B cell (primary cell): Measurements from ENCODE around the gene EMC6. TPM values are rescaled to one million over a fixed set of nuclear protein-coding genes. Genes with fewer than 3 reads are reported as not detected.

Experiments
- ATAC-seq: fragments of 200-7000 bp; cut with Tn5 transposase; one replicate; pipeline ENCODE4 v1.10.0; 2021; ENCODE audit warnings: low read depth, mild to moderate bottlenecking, moderate number of reproducible peaks, moderate library complexity
- CTCF ChIA-PET: fragments of 350-600 bp; sonication (Branson Sonifier 250); formaldehyde crosslinking; loops from one replicate; lab custom pipeline; 2021; ENCODE audit warnings: antibody characterized with exemption, inconsistent platforms; lab: Charles Lee
- POLR2A ChIA-PET: fragments of 350-600 bp; sonication (Branson Sonifier 250); formaldehyde crosslinking; loops from one replicate; lab custom pipeline; 2021; ENCODE audit warnings: antibody characterized with exemption; lab: Charles Lee
- DNase-seq: peaks from one replicate; pipeline ENCODE4 v3.0.0; 2013
- H2AFZ ChIP-seq: 2 replicates; pipeline ENCODE4 v1.6.1; 2012; ENCODE audit warnings: mild to moderate bottlenecking, low read depth, low read length; ENCODE audit not compliant: insufficient read depth, poor library complexity, severe bottlenecking
- H3K27ac ChIP-seq, 2 donors: 1 replicate in 1 of 2; 2 replicates in 1 of 2; pipeline ENCODE4 v1.5.1; 2012 to 2013; ENCODE audit warnings: low read length in 2 of 2, mild to moderate bottlenecking in 2 of 2, moderate library complexity in 1 of 2
- H3K27me3 ChIP-seq, 4 experiments: fragments of 200-600 bp in 1 of 4; sonication (generic) in 1 of 4; replicated peaks in 1 of 4; 1 replicate in 2 of 4; 2 replicates in 2 of 4; pipeline versions ENCODE4 v1.6.1 to v1.7.0; 2013 to 2016; ENCODE audit warnings: low read length in 3 of 4, mild to moderate bottlenecking in 2 of 4, mixed read lengths in 1 of 4, moderate library complexity in 1 of 4; ENCODE audit not compliant: insufficient read depth in 4 of 4, control insufficient read depth in 3 of 4; ENCODE audit errors: control extremely low read depth in 1 of 4
- H3K36me3 ChIP-seq, 2 experiments: replicated peaks in 1 of 2; 1 replicate in 1 of 2; 2 replicates in 1 of 2; pipeline versions ENCODE4 v1.6.1 to v1.7.1; 2013; ENCODE audit warnings: low read length in 1 of 2; ENCODE audit not compliant: insufficient read depth in 2 of 2, control insufficient read depth in 1 of 2; ENCODE audit errors: control extremely low read depth in 1 of 2, extremely low read depth in 1 of 2
- H3K4me1 ChIP-seq, 2 donors: fragments of 200-600 bp in 1 of 2; sonication (generic) in 1 of 2; 1 replicate in 1 of 2; 2 replicates in 1 of 2; pipeline versions ENCODE4 v1.5.1 to v1.6.1; 2013 to 2017; ENCODE audit warnings: low read length in 2 of 2; ENCODE audit not compliant: control insufficient read depth in 2 of 2, insufficient read depth in 2 of 2
- H3K4me2 ChIP-seq: replicated peaks from 2 replicates; pipeline ENCODE3; 2012; ENCODE audit warnings: mild to moderate bottlenecking, low read depth, low read length; ENCODE audit not compliant: poor library complexity, severe bottlenecking
- H3K4me3 ChIP-seq, 5 experiments: fragments of 200-600 bp in 1 of 5; sonication (generic) in 1 of 5; 1 replicate in 3 of 5; 2 replicates in 2 of 5; pipeline versions ENCODE4 v1.5.1 to v1.7.0; 2011 to 2016; ENCODE audit warnings: low read length in 4 of 5, mild to moderate bottlenecking in 4 of 5, low read depth in 2 of 5, control low read depth in 1 of 5, moderate library complexity in 1 of 5; ENCODE audit not compliant: insufficient read depth in 1 of 5; ENCODE audit errors: control extremely low read depth in 1 of 5, extremely low read depth in 1 of 5
- H3K79me2 ChIP-seq: fragments of 200-600 bp; sonication (generic); one replicate; pipeline ENCODE4 v1.6.0; 2016; ENCODE audit warnings: low read length; ENCODE audit not compliant: control insufficient read depth, insufficient read depth
- H3K9ac ChIP-seq: fragments of 200-600 bp; sonication (generic); 2 replicates; pipeline ENCODE4 v1.6.1; 2017; ENCODE audit warnings: mild to moderate bottlenecking, low read length, moderate library complexity
- H3K9me3 ChIP-seq, 3 donors: one replicate each; pipeline versions ENCODE4 v1.6.1 to v1.7.1; 2013; ENCODE audit warnings: low read length in 2 of 3; ENCODE audit not compliant: control insufficient read depth in 2 of 3, insufficient read depth in 1 of 3; ENCODE audit errors: control extremely low read depth in 1 of 3
- H4K20me1 ChIP-seq: 2 replicates; pipeline ENCODE4 v1.6.0; 2012; ENCODE audit warnings: mild to moderate bottlenecking, low read length; ENCODE audit not compliant: insufficient read depth, control insufficient read depth, poor library complexity, severe bottlenecking
- H3K27ac Mint-ChIP-seq: one replicate; pipeline ENCODE4 v1.8.0; 2021; ENCODE audit warnings: mixed read lengths
- H3K27me3 Mint-ChIP-seq: one replicate; pipeline ENCODE4 v1.8.0; 2021; ENCODE audit warnings: mixed read lengths
- H3K4me1 Mint-ChIP-seq: one replicate; pipeline ENCODE4 v1.8.0; 2021; ENCODE audit warnings: mixed read lengths
- H3K4me3 Mint-ChIP-seq: one replicate; pipeline ENCODE4 v1.8.0; 2021; ENCODE audit warnings: mixed read lengths
- H3K9me3 Mint-ChIP-seq: one replicate; pipeline ENCODE4 v1.8.0; 2022; ENCODE audit warnings: mixed read lengths; ENCODE audit not compliant: insufficient read depth
- CTCF ChIP-seq: fragments of 200-600 bp; IDR thresholded peaks from one replicate; pipeline ENCODE4 v1.8.0; 2022; ENCODE audit warnings: antibody characterized with exemption, mild to moderate bottlenecking
- EZH2 ChIP-seq: IDR thresholded peaks from 2 replicates; pipeline ENCODE4 v1.6.1; 2012; ENCODE audit warnings: borderline replicate concordance, low read depth, mild to moderate bottlenecking, moderate library complexity, low read length; ENCODE audit not compliant: insufficient read depth, poor library complexity, severe bottlenecking
- WGBS: methylation state at CpG from one replicate; pipeline ENCODE4 v1.1.5; 2013; ENCODE audit warnings: missing lambda C conversion rate; ENCODE audit not compliant: insufficient coverage; 5-methylcytosine and 5-hydroxymethylcytosine counted together
- intact Hi-C: fragments of 100-400 bp; cut with micrococcal nuclease; formaldehyde crosslinking; loops from one replicate; pipeline ENCODE4 v1.10.0; 2022
- polyA plus RNA-seq: library from polyadenylated mRNA; depleted of rRNA; stranded (reverse); fragments of >200 nt; gene quantifications from 2 replicates; pipeline ENCODE4 v1.2.3, GENCODE V29; 2012
- total RNA-seq, 2 donors: library from RNA; stranded (reverse); fragments of 120-200 nt in 1 of 2; gene quantifications; 1 replicate in 1 of 2; 2 replicates in 1 of 2; pipeline versions ENCODE4 v1.2.3 to v1.2.4, GENCODE V29; 2013 to 2022

EMC6 gene
- total and polyA plus RNA-seq, 2 donors (not counting 1 experiment from before 2014, with no cell fraction given), result 21.1 to 23.4 TPM

GRCh38 chr17:3692346-3692745 lies 23.7 kb downstream of the EMC6 start:
- POLR2A ChIA-PET, result interaction anchor here (0.6 to 6.4 kb wide), 5 partner anchors 18 to 1018 kb away, joined by 3 to 63 read pairs (median 5); partner anchors contain the start of gene HASPIN
- peak; percentile 19 for TF ChIP-seq CTCF
- no peak for TF ChIP-seq EZH2
- 80% methylated on average over 7 of the region's 9 CpGs for WGBS
- Mint-ChIP-seq H3K9me3 (no peaks in the 10 kb centered on the region), H3K4me3 (peak overlapping the region; percentile 77), H3K27me3 (no peaks in the 10 kb centered on the region), H3K27ac (peak overlapping the region; percentile 88), H3K4me1 (peaks cover 66% of the 10 kb centered on the region)
- Histone ChIP-seq H2AFZ (no peak overlapping the region), H3K27ac (peak overlapping the region; percentile 69 to 91), H3K27me3 (no peaks in the 10 kb centered on the region), H4K20me1 (peaks cover 57% of the 10 kb centered on the region), H3K36me3 (peaks cover 0 to 46% of the 10 kb centered on the region in 2 experiments), H3K4me1 (peaks cover 55 to 75% of the 10 kb centered on the region in 2 donors), H3K79me2 (peaks cover 82% of the 10 kb centered on the region), H3K4me2 (peak overlapping the region; percentile 80), H3K4me3 (peak overlapping the region; percentile 18 to 88 (median 78)), H3K9ac (peak overlapping the region; percentile 61), H3K9me3 (no peaks in the 10 kb centered on the region)
- ATAC-seq (no peak), DNase-seq (no peak)
- intact Hi-C loops, result loop anchor here (5.0 kb wide), 2 partner anchors 220 to 275 kb away; no protein-coding TSS in a partner anchor
- CTCF ChIA-PET, result interaction anchor here (0.8 to 5.0 kb wide), 12 partner anchors 9 to 643 kb away, joined by 3 to 38 read pairs (median 4); no protein-coding TSS in a partner anchor

- H3K27me3 Mint-ChIP-seq, result no peaks in the 10 kb centered on the region
- H3K4me3 Mint-ChIP-seq, result peak overlapping the region; percentile 91
- ATAC-seq, result no peak
- peak; percentile 58 for DNase-seq
- Histone ChIP-seq H3K9me3 (peaks cover 0 to 3% (median 1%) of the 10 kb centered on the region in 3 donors), H3K27ac (peak overlapping the region; percentile 69 to 91), H2AFZ (no peak overlapping the region), H3K79me2 (peaks cover 82% of the 10 kb centered on the region), H3K4me2 (peak overlapping the region; percentile 80), H4K20me1 (peaks cover 54% of the 10 kb centered on the region), H3K27me3 (no peaks in the 10 kb centered on the region), H3K9ac (peak overlapping the region; percentile 61), H3K36me3 (peaks cover 0 to 43% of the 10 kb centered on the region in 2 experiments), H3K4me3 (peak overlapping the region; percentile 76 to 93 (median 83)), H3K4me1 (peaks cover 55 to 77% of the 10 kb centered on the region in 2 donors)
- H3K9me3 Mint-ChIP-seq, result no peaks in the 10 kb centered on the region
- peak overlapping the region; percentile 96 for H3K27ac Mint-ChIP-seq
- peaks cover 70% of the 10 kb centered on the region for H3K4me1 Mint-ChIP-seq
- CTCF ChIA-PET, result interaction anchor here (0.8 to 5.0 kb wide), 8 partner anchors 10 to 134 kb away, joined by 3 to 52 read pairs (median 6); no protein-coding TSS in a partner anchor
- intact Hi-C loops, result loop anchor here (1.0 to 5.0 kb wide), 3 partner anchors 18 to 274 kb away; no protein-coding TSS in a partner anchor
- WGBS, result 13% methylated on average over 4 of the region's 4 CpGs
- POLR2A ChIA-PET, result interaction anchor here (0.6 to 6.4 kb wide), 5 partner anchors 17 to 124 kb away, joined by 3 to 63 read pairs (median 7); partner anchors contain the start of gene HASPIN
- no peak for TF ChIP-seq EZH2
- no peak for TF ChIP-seq CTCF
These were observed 24.5 kb downstream of the EMC6 start for GRCh38 chr17:3693141-3693540.
